ENCODE data around the gene HBG1. TPM values are rescaled to one million over a fixed set of nuclear protein-coding genes. Genes with fewer than 3 reads are reported as not detected.

Gene HBG1
- total RNA-seq, 2 donors from 2014 or later, result not detected

Other genes starting within 250 kb of the HBG1 start
- not detected for gene OR52J3, start 203.3 kb downstream of the HBG1 start, total RNA-seq
- not detected for gene OR52E2, start 190.2 kb downstream of the HBG1 start, total RNA-seq
- not detected for gene OR52E1, start 180.3 kb downstream of the HBG1 start, total RNA-seq
- gene OR52A5, start 111.5 kb downstream of the HBG1 start, total RNA-seq, result not detected
- not detected for gene OR52A1, start 95.1 kb downstream of the HBG1 start, total RNA-seq
- gene OR51V1, start 49.2 kb downstream of the HBG1 start, total RNA-seq, result not detected
- gene HBB, start 22.8 kb downstream of the HBG1 start, total RNA-seq, result 100 to 1,000 TPM in 1 of 2 donors, 10 to 100 TPM in 1; 77.3 to 264 TPM
- gene HBD, start 15.4 kb downstream of the HBG1 start, total RNA-seq, result not detected
- gene HBG2, start 4.9 kb upstream of the HBG1 start, total RNA-seq, result not detected
- gene HBE1, start 20.1 kb upstream of the HBG1 start, total RNA-seq, result not detected
- gene OR51B4, start 52.1 kb upstream of the HBG1 start, total RNA-seq, result not detected
- not detected for gene OR51B2, start 74.4 kb upstream of the HBG1 start, total RNA-seq
- not detected for gene OR51B5, start 93.7 kb upstream of the HBG1 start, total RNA-seq
- gene OR51B6, start 101.7 kb upstream of the HBG1 start, total RNA-seq, result not detected
- gene OR51M1, start 134.0 kb upstream of the HBG1 start, total RNA-seq, result not detected
- not detected for gene OR51Q1, start 172.3 kb upstream of the HBG1 start, total RNA-seq
- gene OR51I1, start 191.7 kb upstream of the HBG1 start, total RNA-seq, result not detected
- not detected for gene OR51I2, start 199.5 kb upstream of the HBG1 start, total RNA-seq
- not detected for gene OR52D1, start 238.8 kb upstream of the HBG1 start, total RNA-seq